Measurements from ENCODE around the gene UBXN11. TPM values are rescaled to one million over a fixed set of nuclear protein-coding genes. Genes with fewer than 3 reads are reported as not detected.

UBXN11 gene
- total and polyA plus RNA-seq, 2 of the 13 experiments (the other 11 are each of a cell fraction or from before 2014, with no cell fraction given): 9.3 to 10.4 TPM

DNA sequence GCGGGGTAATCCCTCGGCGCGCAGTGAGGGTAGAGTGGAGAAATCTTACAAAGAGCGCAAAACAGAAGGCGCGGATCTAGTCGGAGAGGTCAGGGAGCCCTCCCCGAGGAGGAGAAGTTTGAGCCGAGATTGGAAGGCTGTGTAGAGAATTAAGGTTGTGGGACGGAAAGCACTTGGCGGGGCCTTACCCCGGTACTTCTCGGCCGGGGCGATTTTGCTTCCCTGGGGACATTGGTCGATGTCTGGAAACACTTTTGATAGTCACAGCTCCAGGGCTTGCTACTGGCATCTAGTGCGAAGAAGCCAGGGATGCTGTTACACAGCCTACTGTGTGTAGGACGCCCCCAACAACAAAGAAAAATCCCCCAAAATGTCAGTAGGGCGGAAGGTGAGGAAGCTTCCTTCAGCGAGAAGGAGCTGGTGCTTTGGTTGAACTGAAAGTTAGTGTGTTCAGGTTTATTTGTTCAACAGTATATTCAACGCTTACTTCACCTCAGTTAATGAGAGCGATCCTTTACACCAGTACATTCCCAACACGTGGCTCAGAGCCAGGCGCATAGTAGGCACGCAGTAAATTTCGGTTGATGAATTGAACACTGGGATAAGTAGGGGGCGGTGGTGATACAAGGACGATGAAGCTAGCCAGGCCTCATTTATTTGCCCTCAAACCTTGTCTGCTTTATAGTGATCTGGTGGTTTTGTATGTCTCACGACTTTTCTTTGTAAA, 71.6 kb downstream of the UBXN11 start (continued):
- TF ChIP-seq, protein P1, sequence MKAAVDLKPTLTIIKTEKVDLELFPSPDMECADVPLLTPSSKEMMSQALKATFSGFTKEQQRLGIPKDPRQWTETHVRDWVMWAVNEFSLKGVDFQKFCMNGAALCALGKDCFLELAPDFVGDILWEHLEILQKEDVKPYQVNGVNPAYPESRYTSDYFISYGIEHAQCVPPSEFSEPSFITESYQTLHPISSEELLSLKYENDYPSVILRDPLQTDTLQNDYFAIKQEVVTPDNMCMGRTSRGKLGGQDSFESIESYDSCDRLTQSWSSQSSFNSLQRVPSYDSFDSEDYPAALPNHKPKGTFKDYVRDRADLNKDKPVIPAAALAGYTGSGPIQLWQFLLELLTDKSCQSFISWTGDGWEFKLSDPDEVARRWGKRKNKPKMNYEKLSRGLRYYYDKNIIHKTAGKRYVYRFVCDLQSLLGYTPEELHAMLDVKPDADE (CRISPR knock-in tag; IDR thresholded peaks at IDR 0.05): no peak
- TF ChIP-seq ZFP82 (CRISPR knock-in tag; IDR thresholded peaks at IDR 0.05; ENCODE audit: borderline replicate concordance) (no peak), ZNF782 (CRISPR knock-in tag; IDR thresholded peaks at IDR 0.05; ENCODE audit: borderline replicate concordance) (no peak), KAT8 (CRISPR knock-in tag; IDR thresholded peaks at IDR 0.05) (no peak), NCOA2 (CRISPR knock-in tag; IDR thresholded peaks at IDR 0.05) (no peak), ZNF891 (CRISPR knock-in tag; IDR thresholded peaks at IDR 0.05) (no peak), SMAD1 (CRISPR knock-in tag; IDR thresholded peaks at IDR 0.05; ENCODE audit: borderline replicate concordance, low read depth) (no peak), NR2F1 (CRISPR knock-in tag; IDR thresholded peaks at IDR 0.05) (no peak), MEIS1 (CRISPR knock-in tag; IDR thresholded peaks at IDR 0.05; ENCODE audit: borderline replicate concordance) (no peak)
- TF ChIP-seq, protein P2, sequence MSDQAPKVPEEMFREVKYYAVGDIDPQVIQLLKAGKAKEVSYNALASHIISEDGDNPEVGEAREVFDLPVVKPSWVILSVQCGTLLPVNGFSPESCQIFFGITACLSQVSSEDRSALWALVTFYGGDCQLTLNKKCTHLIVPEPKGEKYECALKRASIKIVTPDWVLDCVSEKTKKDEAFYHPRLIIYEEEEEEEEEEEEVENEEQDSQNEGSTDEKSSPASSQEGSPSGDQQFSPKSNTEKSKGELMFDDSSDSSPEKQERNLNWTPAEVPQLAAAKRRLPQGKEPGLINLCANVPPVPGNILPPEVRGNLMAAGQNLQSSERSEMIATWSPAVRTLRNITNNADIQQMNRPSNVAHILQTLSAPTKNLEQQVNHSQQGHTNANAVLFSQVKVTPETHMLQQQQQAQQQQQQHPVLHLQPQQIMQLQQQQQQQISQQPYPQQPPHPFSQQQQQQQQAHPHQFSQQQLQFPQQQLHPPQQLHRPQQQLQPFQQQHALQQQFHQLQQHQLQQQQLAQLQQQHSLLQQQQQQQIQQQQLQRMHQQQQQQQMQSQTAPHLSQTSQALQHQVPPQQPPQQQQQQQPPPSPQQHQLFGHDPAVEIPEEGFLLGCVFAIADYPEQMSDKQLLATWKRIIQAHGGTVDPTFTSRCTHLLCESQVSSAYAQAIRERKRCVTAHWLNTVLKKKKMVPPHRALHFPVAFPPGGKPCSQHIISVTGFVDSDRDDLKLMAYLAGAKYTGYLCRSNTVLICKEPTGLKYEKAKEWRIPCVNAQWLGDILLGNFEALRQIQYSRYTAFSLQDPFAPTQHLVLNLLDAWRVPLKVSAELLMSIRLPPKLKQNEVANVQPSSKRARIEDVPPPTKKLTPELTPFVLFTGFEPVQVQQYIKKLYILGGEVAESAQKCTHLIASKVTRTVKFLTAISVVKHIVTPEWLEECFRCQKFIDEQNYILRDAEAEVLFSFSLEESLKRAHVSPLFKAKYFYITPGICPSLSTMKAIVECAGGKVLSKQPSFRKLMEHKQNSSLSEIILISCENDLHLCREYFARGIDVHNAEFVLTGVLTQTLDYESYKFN (CRISPR knock-in tag; conservative IDR thresholded peaks at IDR 0.05): peak; percentile 8; the same call in 1 of the 2 replicates
- TF ChIP-seq, protein P3, sequence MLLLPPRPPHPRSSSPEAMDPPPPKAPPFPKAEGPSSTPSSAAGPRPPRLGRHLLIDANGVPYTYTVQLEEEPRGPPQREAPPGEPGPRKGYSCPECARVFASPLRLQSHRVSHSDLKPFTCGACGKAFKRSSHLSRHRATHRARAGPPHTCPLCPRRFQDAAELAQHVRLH (CRISPR knock-in tag; IDR thresholded peaks at IDR 0.05; ENCODE audit: borderline replicate concordance, low read depth): no peak
- TF ChIP-seq, protein P4, sequence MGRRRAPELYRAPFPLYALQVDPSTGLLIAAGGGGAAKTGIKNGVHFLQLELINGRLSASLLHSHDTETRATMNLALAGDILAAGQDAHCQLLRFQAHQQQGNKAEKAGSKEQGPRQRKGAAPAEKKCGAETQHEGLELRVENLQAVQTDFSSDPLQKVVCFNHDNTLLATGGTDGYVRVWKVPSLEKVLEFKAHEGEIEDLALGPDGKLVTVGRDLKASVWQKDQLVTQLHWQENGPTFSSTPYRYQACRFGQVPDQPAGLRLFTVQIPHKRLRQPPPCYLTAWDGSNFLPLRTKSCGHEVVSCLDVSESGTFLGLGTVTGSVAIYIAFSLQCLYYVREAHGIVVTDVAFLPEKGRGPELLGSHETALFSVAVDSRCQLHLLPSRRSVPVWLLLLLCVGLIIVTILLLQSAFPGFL (CRISPR knock-in tag; IDR thresholded peaks at IDR 0.05): no peak
- TF ChIP-seq, protein P5, sequence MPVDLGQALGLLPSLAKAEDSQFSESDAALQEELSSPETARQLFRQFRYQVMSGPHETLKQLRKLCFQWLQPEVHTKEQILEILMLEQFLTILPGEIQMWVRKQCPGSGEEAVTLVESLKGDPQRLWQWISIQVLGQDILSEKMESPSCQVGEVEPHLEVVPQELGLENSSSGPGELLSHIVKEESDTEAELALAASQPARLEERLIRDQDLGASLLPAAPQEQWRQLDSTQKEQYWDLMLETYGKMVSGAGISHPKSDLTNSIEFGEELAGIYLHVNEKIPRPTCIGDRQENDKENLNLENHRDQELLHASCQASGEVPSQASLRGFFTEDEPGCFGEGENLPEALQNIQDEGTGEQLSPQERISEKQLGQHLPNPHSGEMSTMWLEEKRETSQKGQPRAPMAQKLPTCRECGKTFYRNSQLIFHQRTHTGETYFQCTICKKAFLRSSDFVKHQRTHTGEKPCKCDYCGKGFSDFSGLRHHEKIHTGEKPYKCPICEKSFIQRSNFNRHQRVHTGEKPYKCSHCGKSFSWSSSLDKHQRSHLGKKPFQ (CRISPR knock-in tag; IDR thresholded peaks at IDR 0.05; ENCODE audit: insufficient replicate concordance): no peak
- TF ChIP-seq, protein P6, sequence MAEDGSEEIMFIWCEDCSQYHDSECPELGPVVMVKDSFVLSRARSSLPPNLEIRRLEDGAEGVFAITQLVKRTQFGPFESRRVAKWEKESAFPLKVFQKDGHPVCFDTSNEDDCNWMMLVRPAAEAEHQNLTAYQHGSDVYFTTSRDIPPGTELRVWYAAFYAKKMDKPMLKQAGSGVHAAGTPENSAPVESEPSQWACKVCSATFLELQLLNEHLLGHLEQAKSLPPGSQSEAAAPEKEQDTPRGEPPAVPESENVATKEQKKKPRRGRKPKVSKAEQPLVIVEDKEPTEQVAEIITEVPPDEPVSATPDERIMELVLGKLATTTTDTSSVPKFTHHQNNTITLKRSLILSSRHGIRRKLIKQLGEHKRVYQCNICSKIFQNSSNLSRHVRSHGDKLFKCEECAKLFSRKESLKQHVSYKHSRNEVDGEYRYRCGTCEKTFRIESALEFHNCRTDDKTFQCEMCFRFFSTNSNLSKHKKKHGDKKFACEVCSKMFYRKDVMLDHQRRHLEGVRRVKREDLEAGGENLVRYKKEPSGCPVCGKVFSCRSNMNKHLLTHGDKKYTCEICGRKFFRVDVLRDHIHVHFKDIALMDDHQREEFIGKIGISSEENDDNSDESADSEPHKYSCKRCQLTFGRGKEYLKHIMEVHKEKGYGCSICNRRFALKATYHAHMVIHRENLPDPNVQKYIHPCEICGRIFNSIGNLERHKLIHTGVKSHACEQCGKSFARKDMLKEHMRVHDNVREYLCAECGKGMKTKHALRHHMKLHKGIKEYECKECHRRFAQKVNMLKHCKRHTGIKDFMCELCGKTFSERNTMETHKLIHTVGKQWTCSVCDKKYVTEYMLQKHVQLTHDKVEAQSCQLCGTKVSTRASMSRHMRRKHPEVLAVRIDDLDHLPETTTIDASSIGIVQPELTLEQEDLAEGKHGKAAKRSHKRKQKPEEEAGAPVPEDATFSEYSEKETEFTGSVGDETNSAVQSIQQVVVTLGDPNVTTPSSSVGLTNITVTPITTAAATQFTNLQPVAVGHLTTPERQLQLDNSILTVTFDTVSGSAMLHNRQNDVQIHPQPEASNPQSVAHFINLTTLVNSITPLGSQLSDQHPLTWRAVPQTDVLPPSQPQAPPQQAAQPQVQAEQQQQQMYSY (CRISPR knock-in tag; IDR thresholded peaks at IDR 0.05): no peak
- TF ChIP-seq, protein P7, sequence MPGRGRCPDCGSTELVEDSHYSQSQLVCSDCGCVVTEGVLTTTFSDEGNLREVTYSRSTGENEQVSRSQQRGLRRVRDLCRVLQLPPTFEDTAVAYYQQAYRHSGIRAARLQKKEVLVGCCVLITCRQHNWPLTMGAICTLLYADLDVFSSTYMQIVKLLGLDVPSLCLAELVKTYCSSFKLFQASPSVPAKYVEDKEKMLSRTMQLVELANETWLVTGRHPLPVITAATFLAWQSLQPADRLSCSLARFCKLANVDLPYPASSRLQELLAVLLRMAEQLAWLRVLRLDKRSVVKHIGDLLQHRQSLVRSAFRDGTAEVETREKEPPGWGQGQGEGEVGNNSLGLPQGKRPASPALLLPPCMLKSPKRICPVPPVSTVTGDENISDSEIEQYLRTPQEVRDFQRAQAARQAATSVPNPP (CRISPR knock-in tag; IDR thresholded peaks at IDR 0.05): no peak
